Adrenal gland (tissue), 5 donors: ENCODE results near the gene GIGYF2.

Experiments used
- POLR2A ChIP-seq, 2 donors: fragments of 450-650 bp; IDR thresholded peaks; one replicate each; pipeline ENCODE4 v1.6.1; 2017; ENCODE audit warnings: antibody characterized with exemption in 2 of 2, mild to moderate bottlenecking in 2 of 2, moderate library complexity in 1 of 2
- TF ChIP-seq, protein P1 (sequence below), 6 experiments: fragments of 450-650 bp in 4 of 6; fragments of 200-600 bp in 2 of 6; sonication (generic) in 1 of 6; IDR thresholded peaks; 1 replicate in 5 of 6; 2 replicates in 1 of 6; pipeline versions ENCODE4 v1.5.1 to v1.8.0; 2016 to 2021; ENCODE audit warnings: antibody characterized with exemption in 6 of 6, mild to moderate bottlenecking in 2 of 6, moderate library complexity in 1 of 6
- donor health status: DM: no; HTN: no; CAD: no.

DNA sequence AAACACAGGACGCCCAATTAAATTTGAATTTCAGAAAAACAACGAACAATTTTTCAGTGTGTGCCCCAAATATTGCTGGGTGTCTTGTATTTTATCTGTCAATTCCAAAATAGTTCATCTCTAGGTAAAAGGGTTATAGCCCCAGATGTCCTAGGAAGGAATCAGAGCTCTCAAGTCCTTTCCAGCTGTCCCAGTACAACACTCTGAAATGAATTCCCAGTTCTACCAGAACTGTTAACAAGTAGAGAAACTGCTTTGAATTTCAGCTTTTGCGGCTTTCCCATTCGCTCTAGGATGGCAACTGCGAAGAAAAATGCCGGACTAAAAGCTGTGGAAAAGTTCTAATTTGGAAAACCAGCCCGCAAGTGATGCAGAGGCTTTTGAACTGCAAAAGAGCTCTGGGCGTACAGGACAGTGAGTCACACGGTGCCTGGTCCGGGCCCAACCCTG lies 497 bp upstream of the GIGYF2 start:
- peak in 1 of 2 donors; percentile 35 for TF ChIP-seq POLR2A (IDR thresholded peaks at IDR 0.05)
- TF ChIP-seq, protein P1, sequence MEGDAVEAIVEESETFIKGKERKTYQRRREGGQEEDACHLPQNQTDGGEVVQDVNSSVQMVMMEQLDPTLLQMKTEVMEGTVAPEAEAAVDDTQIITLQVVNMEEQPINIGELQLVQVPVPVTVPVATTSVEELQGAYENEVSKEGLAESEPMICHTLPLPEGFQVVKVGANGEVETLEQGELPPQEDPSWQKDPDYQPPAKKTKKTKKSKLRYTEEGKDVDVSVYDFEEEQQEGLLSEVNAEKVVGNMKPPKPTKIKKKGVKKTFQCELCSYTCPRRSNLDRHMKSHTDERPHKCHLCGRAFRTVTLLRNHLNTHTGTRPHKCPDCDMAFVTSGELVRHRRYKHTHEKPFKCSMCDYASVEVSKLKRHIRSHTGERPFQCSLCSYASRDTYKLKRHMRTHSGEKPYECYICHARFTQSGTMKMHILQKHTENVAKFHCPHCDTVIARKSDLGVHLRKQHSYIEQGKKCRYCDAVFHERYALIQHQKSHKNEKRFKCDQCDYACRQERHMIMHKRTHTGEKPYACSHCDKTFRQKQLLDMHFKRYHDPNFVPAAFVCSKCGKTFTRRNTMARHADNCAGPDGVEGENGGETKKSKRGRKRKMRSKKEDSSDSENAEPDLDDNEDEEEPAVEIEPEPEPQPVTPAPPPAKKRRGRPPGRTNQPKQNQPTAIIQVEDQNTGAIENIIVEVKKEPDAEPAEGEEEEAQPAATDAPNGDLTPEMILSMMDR (IDR thresholded peaks at IDR 0.05): no peak
